Stimulated activated naive B cell treated with anti-CD40 and anti-IgM and Interleukin-4, amounts not matched to agents 10 μg/mL and 1 μg/mL and 100 μg/mL, for 72 hours (primary cell): ENCODE measurements around the gene PPP1R37.

Source experiments
- ATAC-seq, 2 donors: fragments of 150-1000 bp; cut with Tn5 transposase; replicated peaks; 2 replicates each; pipeline ENCODE4 v1.10.0; 2021; ENCODE audit warnings: moderate library complexity in 1 of 2
- DNase-seq: peaks from one replicate; pipeline ENCODE4 v3.0.0; 2021
- H3K27ac Mint-ChIP-seq: one replicate; pipeline ENCODE4 v1.8.0; 2022; ENCODE audit warnings: mild to moderate bottlenecking, mixed read lengths
- H3K27me3 Mint-ChIP-seq, 2 donors: one replicate each; pipeline ENCODE4 v1.8.0; 2022; ENCODE audit warnings: mixed read lengths in 2 of 2
- H3K36me3 Mint-ChIP-seq, 2 donors: one replicate each; pipeline ENCODE4 v1.8.0; 2022; ENCODE audit warnings: mixed read lengths in 2 of 2, mild to moderate bottlenecking in 1 of 2
- H3K4me1 Mint-ChIP-seq, 2 donors: one replicate each; pipeline ENCODE4 v1.8.0; 2022; ENCODE audit warnings: mixed read lengths in 2 of 2, mild to moderate bottlenecking in 1 of 2
- H3K4me3 Mint-ChIP-seq, 2 donors: one replicate each; pipeline ENCODE4 v1.8.0; 2022; ENCODE audit warnings: mild to moderate bottlenecking in 2 of 2, mixed read lengths in 2 of 2, moderate library complexity in 1 of 2
- H3K9me3 Mint-ChIP-seq, 2 donors: one replicate each; pipeline ENCODE4 v1.8.0; 2022; ENCODE audit warnings: mixed read lengths in 2 of 2, mild to moderate bottlenecking in 1 of 2

PPP1R37 gene

GRCh38 chr19:45158503-45159209 lies 65.7 kb downstream of the PPP1R37 start:
- Mint-ChIP-seq H3K4me3 (no peak overlapping the region), H3K27me3 (peaks cover 46 to 55% of the 10 kb centered on the region in 2 donors), H3K27ac (peak overlapping the region; percentile 77), H3K36me3 (no peaks in the 10 kb centered on the region), H3K4me1 (peaks cover 13 to 24% of the 10 kb centered on the region in 2 donors), H3K9me3 (no peaks in the 10 kb centered on the region)
- DNase-seq: no peak
- peak in 1 of 2 donors; percentile 7 for ATAC-seq

- DNase-seq (no peak), ATAC-seq (no peak)
- Mint-ChIP-seq H3K27me3 (peaks cover 39 to 47% of the 10 kb centered on the region in 2 donors), H3K27ac (peak overlapping the region; percentile 9), H3K4me1 (peaks cover 13 to 25% of the 10 kb centered on the region in 2 donors), H3K9me3 (no peaks in the 10 kb centered on the region), H3K4me3 (peak overlapping the region in 1 of 2 donors; percentile 31), H3K36me3 (no peaks in the 10 kb centered on the region)
These were observed 66.4 kb downstream of the PPP1R37 start for GRCh38 chr19:45159210-45159970.

GRCh38 chr19:45159971-45160324 lies 67.0 kb downstream of the PPP1R37 start:
- Mint-ChIP-seq H3K4me3 (peak overlapping the region in 1 of 2 donors; percentile 31), H3K27ac (peak overlapping the region; percentile 43), H3K4me1 (peaks cover 16 to 27% of the 10 kb centered on the region in 2 donors), H3K9me3 (no peaks in the 10 kb centered on the region), H3K27me3 (peaks cover 37 to 44% of the 10 kb centered on the region in 2 donors), H3K36me3 (no peaks in the 10 kb centered on the region)
- ATAC-seq: no peak
- no peak for DNase-seq

- peaks cover 32 to 37% of the 10 kb centered on the region in 2 donors for H3K27me3 Mint-ChIP-seq
- DNase-seq: no peak
- peaks cover 23 to 31% of the 10 kb centered on the region in 2 donors for H3K4me1 Mint-ChIP-seq
- no peaks in the 10 kb centered on the region for H3K9me3 Mint-ChIP-seq
- peaks cover 0 to 4% of the 10 kb centered on the region in 2 donors for H3K36me3 Mint-ChIP-seq
- no peak for ATAC-seq
- no peak within 1 kb of the TSS for H3K4me3 Mint-ChIP-seq
- peak within 1 kb of the TSS; percentile 56 for H3K27ac Mint-ChIP-seq
These were observed 68.1 kb downstream of the PPP1R37 start, which contains the start of gene NKPD1 for GRCh38 chr19:45160870-45161737. Gene NKPD1 (minus strand): TSS chr19:45160982. CDS start chr19:45160150, 832 bp downstream.

- Mint-ChIP-seq H3K4me1 (peaks cover 23 to 33% of the 10 kb centered on the region in 2 donors), H3K9me3 (no peaks in the 10 kb centered on the region), H3K27me3 (peaks cover 26 to 34% of the 10 kb centered on the region in 2 donors), H3K27ac (peak overlapping the region; percentile 56), H3K36me3 (peaks cover 0 to 5% of the 10 kb centered on the region in 2 donors), H3K4me3 (no peak overlapping the region)
- DNase-seq: no peak
- no peak for ATAC-seq
These were observed 69.0 kb downstream of the PPP1R37 start for GRCh38 chr19:45161738-45162607.

- ATAC-seq (no peak), DNase-seq (no peak)
- Mint-ChIP-seq H3K36me3 (peaks cover 0 to 7% of the 10 kb centered on the region in 2 donors), H3K27ac (no peak overlapping the region), H3K27me3 (peaks cover 22 to 29% of the 10 kb centered on the region in 2 donors), H3K9me3 (no peaks in the 10 kb centered on the region), H3K4me1 (peaks cover 23 to 34% of the 10 kb centered on the region in 2 donors), H3K4me3 (no peak overlapping the region)
These were observed 69.7 kb downstream of the PPP1R37 start for GRCh38 chr19:45162608-45163143.

- DNase-seq (no peak), ATAC-seq (no peak)
- no peak overlapping the region for H3K27ac Mint-ChIP-seq
- no peak overlapping the region for H3K4me3 Mint-ChIP-seq
- peaks cover 0 to 7% of the 10 kb centered on the region in 2 donors for H3K36me3 Mint-ChIP-seq
- peaks cover 18 to 24% of the 10 kb centered on the region in 2 donors for H3K27me3 Mint-ChIP-seq
- H3K4me1 Mint-ChIP-seq: peaks cover 23 to 31% of the 10 kb centered on the region in 2 donors
- no peaks in the 10 kb centered on the region for H3K9me3 Mint-ChIP-seq
These were observed 70.2 kb downstream of the PPP1R37 start for GRCh38 chr19:45163156-45163555.

GRCh38 chr19:45163751-45164460 lies 70.9 kb downstream of the PPP1R37 start:
- H3K27me3 Mint-ChIP-seq: peaks cover 13 to 17% of the 10 kb centered on the region in 2 donors
- DNase-seq: no peak
- peak overlapping the region; percentile 73 for H3K27ac Mint-ChIP-seq
- H3K36me3 Mint-ChIP-seq: peaks cover 0 to 7% of the 10 kb centered on the region in 2 donors
- peaks cover 23 to 28% of the 10 kb centered on the region in 2 donors for H3K4me1 Mint-ChIP-seq
- no peaks in the 10 kb centered on the region for H3K9me3 Mint-ChIP-seq
- peak overlapping the region; percentile 23 to 68 for H3K4me3 Mint-ChIP-seq
- no peak for ATAC-seq

- no peaks in the 10 kb centered on the region for H3K9me3 Mint-ChIP-seq
- ATAC-seq: peak; percentile 92 to 94
- DNase-seq: peak; percentile 81
- H3K27me3 Mint-ChIP-seq: peaks cover 9 to 10% of the 10 kb centered on the region in 2 donors
- H3K4me3 Mint-ChIP-seq: peak overlapping the region; percentile 41 to 68
- peaks cover 23 to 28% of the 10 kb centered on the region in 2 donors for H3K4me1 Mint-ChIP-seq
- peaks cover 0 to 7% of the 10 kb centered on the region in 2 donors for H3K36me3 Mint-ChIP-seq
- H3K27ac Mint-ChIP-seq: peak overlapping the region; percentile 73
These were observed 71.8 kb downstream of the PPP1R37 start for GRCh38 chr19:45164577-45165335.

GRCh38 chr19:45166723-45167252 lies 73.8 kb downstream of the PPP1R37 start:
- Mint-ChIP-seq H3K4me3 (peak overlapping the region in 1 of 2 donors; percentile 16), H3K27ac (no peak overlapping the region), H3K4me1 (peaks cover 28 to 35% of the 10 kb centered on the region in 2 donors), H3K36me3 (peaks cover 0 to 7% of the 10 kb centered on the region in 2 donors), H3K9me3 (no peaks in the 10 kb centered on the region), H3K27me3 (no peaks in the 10 kb centered on the region)
- ATAC-seq (no peak), DNase-seq (no peak)

- no peak overlapping the region for H3K4me3 Mint-ChIP-seq
- DNase-seq (no peak), ATAC-seq (no peak)
- H3K9me3 Mint-ChIP-seq: no peaks in the 10 kb centered on the region
- no peak overlapping the region for H3K27ac Mint-ChIP-seq
- peaks cover 0 to 7% of the 10 kb centered on the region in 2 donors for H3K36me3 Mint-ChIP-seq
- H3K27me3 Mint-ChIP-seq: no peaks in the 10 kb centered on the region
- H3K4me1 Mint-ChIP-seq: peaks cover 33 to 48% of the 10 kb centered on the region in 2 donors
These were observed 75.9 kb downstream of the PPP1R37 start for GRCh38 chr19:45168767-45169351.
